ACC112 (cell line): ENCODE measurements around the gene AGBL2.
A peak's percentile ranks its signal among the peaks of the same experiment; 100 is the strongest.
"Not testable (repeated sequence)": the region's sequence is repeated elsewhere in the genome, so short reads cannot be mapped to it uniquely, and the experiment has no call there.

Source experiments
- H2AFZ ChIP-seq: fragments of 200-600 bp; sonication (generic); one replicate; pipeline ENCODE4 v1.6.0; 2017; ENCODE audit warnings: antibody characterized with exemption, low read length; ENCODE audit not compliant: unreplicated experiment
- H3K27ac ChIP-seq: fragments of 200-600 bp; sonication (generic); 2 replicates; pipeline ENCODE4 v1.5.1; 2014; ENCODE audit warnings: low read depth, mild to moderate bottlenecking, antibody characterized with exemption, low read length, moderate library complexity
- H3K27me3 ChIP-seq: fragments of 200-600 bp; sonication (generic); 2 replicates; pipeline ENCODE4 v1.6.1; 2014; ENCODE audit warnings: mild to moderate bottlenecking, antibody characterized with exemption, low read length, moderate library complexity, mixed read lengths; ENCODE audit not compliant: insufficient read depth
- H3K36me3 ChIP-seq: fragments of 200-600 bp; sonication (generic); 2 replicates; pipeline ENCODE4 v1.6.1; 2016; ENCODE audit warnings: mild to moderate bottlenecking, antibody characterized with exemption, low read length, moderate library complexity, mixed read lengths; ENCODE audit not compliant: insufficient read depth
- H3K4me1 ChIP-seq: fragments of 200-600 bp; sonication (generic); one replicate; pipeline ENCODE4 v1.6.1; 2016; ENCODE audit warnings: low read length, mixed read lengths; ENCODE audit not compliant: insufficient read depth, unreplicated experiment, control insufficient read depth
- H3K4me3 ChIP-seq: fragments of 200-600 bp; sonication (generic); 2 replicates; pipeline ENCODE4 v1.5.1; 2014; ENCODE audit warnings: mild to moderate bottlenecking, low read depth, low read length
- H3K79me2 ChIP-seq: fragments of 200-600 bp; sonication (generic); one replicate; pipeline ENCODE4 v1.6.0; 2016; ENCODE audit warnings: low read length; ENCODE audit not compliant: control insufficient read depth, unreplicated experiment, insufficient read depth

The AGBL2 gene

GRCh38 chr11:47715082-47715669, at the start of gene AGBL2:
TSS of gene AGBL2 (minus strand) at chr11:47715369. CDS start at chr11:47714650, 719 bp downstream.
- Histone ChIP-seq H3K79me2 (no peaks in the 10 kb centered on the region), H3K36me3 (peaks cover 24% of the 10 kb centered on the region), H3K27ac (peak within 1 kb of the TSS; percentile 60), H3K27me3 (no peaks in the 10 kb centered on the region), H3K4me3 (peak within 1 kb of the TSS; percentile 92), H3K4me1 (peaks cover 8% of the 10 kb centered on the region), H2AFZ (peak within 1 kb of the TSS; percentile 67)

GRCh38 chr11:47759291-47759690, 44.1 kb upstream of the AGBL2 start:
- H3K27me3 ChIP-seq, H3K27ac ChIP-seq, H3K4me1 ChIP-seq, H3K4me3 ChIP-seq, H2AFZ ChIP-seq: not testable (repeated sequence)
- Histone ChIP-seq H3K79me2 (peaks cover 53% of the 10 kb centered on the region), H3K36me3 (peaks cover 41% of the 10 kb centered on the region)

GRCh38 chr11:47756208-47756607, 41.0 kb upstream of the AGBL2 start:
- Histone ChIP-seq H3K4me1 (no peaks in the 10 kb centered on the region), H3K27ac (no peak overlapping the region), H3K4me3 (no peak overlapping the region), H3K36me3 (peaks cover 54% of the 10 kb centered on the region), H3K27me3 (no peaks in the 10 kb centered on the region), H2AFZ (no peak overlapping the region), H3K79me2 (peaks cover 40% of the 10 kb centered on the region)

GRCh38 chr11:47750725-47751124, 35.6 kb upstream of the AGBL2 start:
- Histone ChIP-seq H3K27ac (no peak overlapping the region), H3K27me3 (no peaks in the 10 kb centered on the region), H2AFZ (no peak overlapping the region), H3K36me3 (peaks cover 53% of the 10 kb centered on the region), H3K4me1 (no peaks in the 10 kb centered on the region), H3K4me3 (no peak overlapping the region), H3K79me2 (peaks cover 23% of the 10 kb centered on the region)

GRCh38 chr11:47742494-47742893, 27.3 kb upstream of the AGBL2 start:
- not testable (repeated sequence) for H3K4me1 ChIP-seq, H3K79me2 ChIP-seq, H3K27me3 ChIP-seq, H3K4me3 ChIP-seq, H3K27ac ChIP-seq, H2AFZ ChIP-seq
- H3K36me3 ChIP-seq: peaks cover 58% of the 10 kb centered on the region

GRCh38 chr11:47737817-47738216, 22.6 kb upstream of the AGBL2 start:
- not testable (repeated sequence) for H3K4me1 ChIP-seq, H3K27ac ChIP-seq, H3K79me2 ChIP-seq, H3K27me3 ChIP-seq, H2AFZ ChIP-seq, H3K4me3 ChIP-seq
- peaks cover 38% of the 10 kb centered on the region for H3K36me3 ChIP-seq

- no peaks in the 10 kb centered on the region for H3K79me2 ChIP-seq
- H3K36me3 ChIP-seq: peaks cover 45% of the 10 kb centered on the region
- H2AFZ ChIP-seq: no peak overlapping the region
- H3K27me3 ChIP-seq: no peaks in the 10 kb centered on the region
- H3K4me1 ChIP-seq: no peaks in the 10 kb centered on the region
- H3K4me3 ChIP-seq: no peak overlapping the region
- no peak overlapping the region for H3K27ac ChIP-seq
Measured at GRCh38 chr11:47732271-47732670, 17.1 kb upstream of the AGBL2 start.

GRCh38 chr11:47731475-47731874, 16.3 kb upstream of the AGBL2 start:
- Histone ChIP-seq H3K36me3 (peaks cover 48% of the 10 kb centered on the region), H2AFZ (no peak overlapping the region), H3K79me2 (no peaks in the 10 kb centered on the region)

GRCh38 chr11:47726878-47727514, 11.8 kb upstream of the AGBL2 start:
- no peak overlapping the region for H2AFZ ChIP-seq
- H3K4me3 ChIP-seq: no peak overlapping the region
- H3K27me3 ChIP-seq: no peaks in the 10 kb centered on the region
- H3K79me2 ChIP-seq: no peaks in the 10 kb centered on the region
- peaks cover 55% of the 10 kb centered on the region for H3K36me3 ChIP-seq
- H3K4me1 ChIP-seq: no peaks in the 10 kb centered on the region
- H3K27ac ChIP-seq: no peak overlapping the region

More at GRCh38 chr11:47731475-47731874, 16.3 kb upstream of the AGBL2 start:
- Histone ChIP-seq H3K27ac (no peak overlapping the region), H3K27me3 (no peaks in the 10 kb centered on the region), H3K4me1 (no peaks in the 10 kb centered on the region), H3K4me3 (no peak overlapping the region)

GRCh38 chr11:47726118-47726442, 10.9 kb upstream of the AGBL2 start:
- Histone ChIP-seq H3K36me3 (peaks cover 53% of the 10 kb centered on the region), H3K27ac (no peak overlapping the region), H3K27me3 (no peaks in the 10 kb centered on the region), H3K4me3 (no peak overlapping the region), H3K4me1 (no peaks in the 10 kb centered on the region), H3K79me2 (no peaks in the 10 kb centered on the region), H2AFZ (no peak overlapping the region)

GRCh38 chr11:47725442-47726117, 10.4 kb upstream of the AGBL2 start:
- Histone ChIP-seq H3K27ac (no peak overlapping the region), H2AFZ (no peak overlapping the region), H3K4me3 (no peak overlapping the region), H3K27me3 (no peaks in the 10 kb centered on the region), H3K79me2 (no peaks in the 10 kb centered on the region), H3K4me1 (no peaks in the 10 kb centered on the region), H3K36me3 (peaks cover 49% of the 10 kb centered on the region)
